Mesendoderm (in vitro differentiated cells): Measurements from ENCODE around the gene KLHL20. TPM values are rescaled to one million over a fixed set of nuclear protein-coding genes. Genes with fewer than 3 reads are reported as not detected.

ENCODE experiments used
- small RNA-seq: library from polyadenylated mRNA; stranded (forward); fragments of <200 nt; extraction: miRNeasy Mini kit (QIAGEN cat#:217004); gene quantifications from one replicate; pipeline ENCODE3, GENCODE V24; 2013; ENCODE audit not compliant: insufficient read depth

Gene KLHL20

Small RNAs within 50 kb of the gene (small RNA-seq; reads per million reads assigned to genes)
- gene BX248409.1 = not detected
- gene RF00019 = not detected
